Esophagus muscularis mucosa (tissue), 4 donors: ENCODE data around the gene PHYH. TPM values are rescaled to one million over a fixed set of nuclear protein-coding genes. Genes with fewer than 3 reads are reported as not detected.

Experiments
- DNase-seq: peaks from one replicate; pipeline ENCODE4 v3.0.0-alpha.2; 2017; ENCODE audit errors: extremely low spot score
- H3K27ac ChIP-seq, 4 donors: fragments of 200-600 bp; sonication (generic); replicated peaks in 1 of 4; 1 replicate in 3 of 4; 2 replicates in 1 of 4; pipeline ENCODE4 v1.5.1; 2016 to 2019; ENCODE audit warnings: mild to moderate bottlenecking in 1 of 4
- H3K27me3 ChIP-seq, 4 donors: fragments of 200-600 bp; sonication (generic); one replicate each; pipeline versions ENCODE4 v1.5.1 to v1.6.0; 2016 to 2019
- H3K36me3 ChIP-seq, 4 donors: fragments of 200-600 bp; sonication (generic); one replicate each; pipeline ENCODE4 v1.5.1; 2016 to 2019
- H3K4me1 ChIP-seq, 4 donors: fragments of 200-600 bp; sonication (generic); one replicate each; pipeline ENCODE4 v1.5.1; 2016 to 2019
- H3K4me3 ChIP-seq, 4 donors: fragments of 200-600 bp; sonication (generic); 1 replicate in 2 of 4; 2 replicates in 2 of 4; pipeline ENCODE4 v1.5.1; 2016 to 2019; ENCODE audit warnings: mild to moderate bottlenecking in 4 of 4, moderate library complexity in 1 of 4
- H3K9me3 ChIP-seq, 4 donors: fragments of 200-600 bp; sonication (generic); 1 replicate in 3 of 4; 2 replicates in 1 of 4; pipeline ENCODE4 v1.5.1; 2016 to 2019
- EP300 ChIP-seq: sonication (generic); formaldehyde crosslinking; IDR thresholded peaks from one replicate; pipeline ENCODE4 v1.6.1; 2017; ENCODE audit warnings: antibody characterized with exemption
- POLR2A ChIP-seq: fragments of 450-650 bp; IDR thresholded peaks from one replicate; pipeline ENCODE4 v1.6.1; 2017; ENCODE audit warnings: antibody characterized with exemption, moderate library complexity, mild to moderate bottlenecking, low read depth
- POLR2AphosphoS5 ChIP-seq, 2 donors: sonication (generic); formaldehyde crosslinking; IDR thresholded peaks; one replicate each; pipeline ENCODE4 v1.6.1; 2017; ENCODE audit warnings: antibody characterized with exemption in 2 of 2
- WGBS: methylation state at CpG from one replicate; pipeline ENCODE4 v1.1.5; 2018; 5-methylcytosine and 5-hydroxymethylcytosine counted together
- intact Hi-C: fragments of 100-400 bp; cut with DNase I; formaldehyde crosslinking; loops from one replicate; pipeline ENCODE4 v1.15.1; 2023
- total RNA-seq, 4 donors: library from RNA; depleted of rRNA; stranded (reverse); fragments of >200 nt; gene quantifications; one replicate each; pipeline versions ENCODE4 v1.1.0 to v1.2.1, GENCODE V29; 2016
- TF ChIP-seq, protein P1 (sequence below), 3 experiments: fragments of 200-600 bp in 2 of 3; fragments of 450-650 bp in 1 of 3; sonication (generic) in 2 of 3; IDR thresholded peaks; one replicate each; pipeline ENCODE4 v1.5.1; 2017 to 2019; ENCODE audit warnings: antibody characterized with exemption in 3 of 3, mild to moderate bottlenecking in 2 of 3, moderate library complexity in 1 of 3

PHYH gene
- total RNA-seq, 4 donors from 2014 or later, result 29.3 to 42.8 (median 38.4) TPM

DNA sequence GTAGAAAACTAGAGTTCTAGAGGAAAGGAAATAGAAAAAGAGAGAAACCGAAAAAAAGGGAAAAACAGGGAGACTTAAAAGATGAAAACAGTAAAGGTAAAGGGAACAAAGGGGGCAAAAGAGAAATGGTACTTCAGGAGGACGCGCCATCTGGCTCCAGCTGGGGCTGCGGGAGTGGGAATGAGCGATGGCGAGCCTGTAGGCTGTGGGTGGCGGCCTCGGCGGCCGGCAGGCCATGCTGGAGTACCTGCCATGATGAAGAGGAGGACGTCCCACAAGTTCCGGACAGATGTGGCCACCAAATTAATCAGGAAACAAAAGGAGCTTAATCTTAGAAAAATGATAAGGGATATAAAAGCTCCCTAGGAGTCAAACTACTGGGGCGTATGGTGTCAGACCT lies 21.7 kb upstream of the PHYH start:
- TF ChIP-seq POLR2AphosphoS5 (IDR thresholded peaks at IDR 0.05), result no peak
- no peak for TF ChIP-seq POLR2A
- TF ChIP-seq, protein P1, sequence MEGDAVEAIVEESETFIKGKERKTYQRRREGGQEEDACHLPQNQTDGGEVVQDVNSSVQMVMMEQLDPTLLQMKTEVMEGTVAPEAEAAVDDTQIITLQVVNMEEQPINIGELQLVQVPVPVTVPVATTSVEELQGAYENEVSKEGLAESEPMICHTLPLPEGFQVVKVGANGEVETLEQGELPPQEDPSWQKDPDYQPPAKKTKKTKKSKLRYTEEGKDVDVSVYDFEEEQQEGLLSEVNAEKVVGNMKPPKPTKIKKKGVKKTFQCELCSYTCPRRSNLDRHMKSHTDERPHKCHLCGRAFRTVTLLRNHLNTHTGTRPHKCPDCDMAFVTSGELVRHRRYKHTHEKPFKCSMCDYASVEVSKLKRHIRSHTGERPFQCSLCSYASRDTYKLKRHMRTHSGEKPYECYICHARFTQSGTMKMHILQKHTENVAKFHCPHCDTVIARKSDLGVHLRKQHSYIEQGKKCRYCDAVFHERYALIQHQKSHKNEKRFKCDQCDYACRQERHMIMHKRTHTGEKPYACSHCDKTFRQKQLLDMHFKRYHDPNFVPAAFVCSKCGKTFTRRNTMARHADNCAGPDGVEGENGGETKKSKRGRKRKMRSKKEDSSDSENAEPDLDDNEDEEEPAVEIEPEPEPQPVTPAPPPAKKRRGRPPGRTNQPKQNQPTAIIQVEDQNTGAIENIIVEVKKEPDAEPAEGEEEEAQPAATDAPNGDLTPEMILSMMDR (IDR thresholded peaks at IDR 0.05), result no peak
- no peak overlapping the region for H3K4me3 ChIP-seq
- peaks cover 0 to 5% (median 0%) of the 10 kb centered on the region in 4 donors for H3K4me1 ChIP-seq
- peaks cover 61 to 84% (median 68%) of the 10 kb centered on the region in 4 donors for H3K36me3 ChIP-seq
- H3K9me3 ChIP-seq, result no peaks in the 10 kb centered on the region
- no peak for DNase-seq
- intact Hi-C loops, result no loop called here
- 90% methylated on average over 13 of the region's 13 CpGs for WGBS
- no peak overlapping the region for H3K27ac ChIP-seq
- no peaks in the 10 kb centered on the region for H3K27me3 ChIP-seq

DNA sequence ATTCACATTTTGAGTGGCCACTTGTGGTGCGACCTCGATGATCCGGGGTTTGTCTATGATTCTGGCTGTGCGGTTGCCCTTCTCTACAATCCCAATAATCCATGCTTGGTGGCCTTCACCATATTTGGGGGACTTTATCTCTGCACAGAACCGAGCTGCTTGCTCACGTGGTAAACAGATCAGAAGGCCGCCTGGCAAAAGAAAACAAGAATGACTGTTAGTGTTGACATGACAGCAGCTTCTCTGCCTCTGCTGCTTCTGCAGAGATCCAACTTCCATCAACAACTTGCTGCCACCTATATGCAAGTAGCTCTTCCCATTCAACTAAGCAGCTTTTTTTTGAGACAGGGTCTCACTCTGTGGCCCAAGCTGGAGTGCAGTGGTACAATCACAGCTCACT lies 19.3 kb upstream of the PHYH start:
- intact Hi-C loops, result no loop called here
- H3K27ac ChIP-seq, result no peak overlapping the region
- H3K4me3 ChIP-seq, result no peak overlapping the region
- H3K27me3 ChIP-seq, result no peaks in the 10 kb centered on the region
- peaks cover 43 to 63% (median 50%) of the 10 kb centered on the region in 4 donors for H3K36me3 ChIP-seq
- DNase-seq, result no peak
- WGBS, result 94% methylated on average over 7 of the region's 7 CpGs
- H3K9me3 ChIP-seq, result no peaks in the 10 kb centered on the region
- no peak for TF ChIP-seq POLR2A
- no peak for TF ChIP-seq EP300
- TF ChIP-seq, protein P1 (IDR thresholded peaks at IDR 0.05), result no peak
- no peak for TF ChIP-seq POLR2AphosphoS5 (IDR thresholded peaks at IDR 0.05)
- H3K4me1 ChIP-seq, result peaks cover 5 to 17% (median 10%) of the 10 kb centered on the region in 4 donors

GRCh38 chr10:13317474-13317873 lies 17.6 kb upstream of the PHYH start:
- Histone ChIP-seq H3K4me1 (peaks cover 5 to 17% (median 10%) of the 10 kb centered on the region in 4 donors), H3K36me3 (peaks cover 29 to 46% (median 35%) of the 10 kb centered on the region in 4 donors), H3K9me3 (no peaks in the 10 kb centered on the region), H3K4me3 (no peak overlapping the region), H3K27ac (no peak overlapping the region), H3K27me3 (no peaks in the 10 kb centered on the region)
- no peak for DNase-seq
- intact Hi-C loops, result no loop called here
- WGBS, result 79% methylated on average over 6 of the region's 6 CpGs
- TF ChIP-seq, protein P1 (IDR thresholded peaks at IDR 0.05), result no peak
- TF ChIP-seq POLR2AphosphoS5 (IDR thresholded peaks at IDR 0.05), result peak; percentile 12 to 38
- TF ChIP-seq POLR2A, result no peak
- no peak for TF ChIP-seq EP300

DNA sequence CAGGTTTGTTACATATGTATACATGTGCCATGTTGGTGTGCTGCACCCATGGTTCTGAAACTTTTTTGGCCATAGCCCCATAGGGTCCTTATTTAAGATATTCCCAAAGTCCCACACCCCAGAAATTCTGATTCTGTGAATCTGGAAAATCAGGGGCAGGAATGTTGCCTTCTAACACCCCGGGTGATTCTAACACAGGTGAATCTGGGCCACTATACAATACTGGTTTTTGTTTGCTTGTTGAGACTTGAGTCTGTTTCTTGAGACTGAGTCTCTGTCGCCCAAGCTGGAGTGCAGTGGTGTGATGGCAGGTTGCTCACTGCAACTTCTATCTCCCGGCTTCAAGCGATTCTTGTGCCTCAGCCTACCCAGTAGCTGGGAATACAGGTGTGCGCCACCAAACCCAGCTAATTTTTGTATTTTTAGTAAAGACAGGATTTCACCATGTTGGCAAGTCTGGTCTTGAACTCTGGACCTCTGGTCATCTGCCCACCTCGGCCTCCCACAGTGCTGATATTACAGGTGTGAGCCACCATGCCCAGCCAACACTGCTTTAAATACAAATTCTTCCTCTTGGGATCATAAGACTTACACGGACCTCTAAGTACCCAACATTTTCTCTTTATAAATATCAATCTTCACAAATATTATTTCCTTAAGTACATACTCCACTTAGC lies 16.9 kb upstream of the PHYH start:
- no peak for DNase-seq
- TF ChIP-seq POLR2A, result no peak
- TF ChIP-seq POLR2AphosphoS5 (IDR thresholded peaks at IDR 0.05), result no peak
- TF ChIP-seq, protein P1 (IDR thresholded peaks at IDR 0.05), result no peak
- TF ChIP-seq EP300, result no peak
- peaks cover 5 to 17% (median 10%) of the 10 kb centered on the region in 4 donors for H3K4me1 ChIP-seq
- H3K27ac ChIP-seq, result no peak overlapping the region
- H3K4me3 ChIP-seq, result no peak overlapping the region
- intact Hi-C loops, result no loop called here
- WGBS, result 97% methylated on average over 7 of the region's 7 CpGs
- H3K9me3 ChIP-seq, result no peaks in the 10 kb centered on the region
- H3K36me3 ChIP-seq, result peaks cover 27 to 39% (median 29%) of the 10 kb centered on the region in 4 donors
- no peaks in the 10 kb centered on the region for H3K27me3 ChIP-seq
